H1 (cell line): Measurements from ENCODE around the gene MTX1. TPM values are rescaled to one million over a fixed set of nuclear protein-coding genes. Genes with fewer than 3 reads are reported as not detected.

Experiments used
- CHD2 ChIP-seq: IDR thresholded peaks from 2 replicates; pipeline ENCODE4 v1.6.1; 2012; ENCODE audit warnings: low read length, improper control_type of control experiment
- POLR2AphosphoS5 ChIP-seq: IDR thresholded peaks from 2 replicates; pipeline ENCODE4 v1.6.1; 2011; ENCODE audit warnings: low read depth, low read length
- TAF1 ChIP-seq: IDR thresholded peaks from 2 replicates; pipeline ENCODE4 v1.6.1; 2011; ENCODE audit warnings: mild to moderate bottlenecking, low read depth, low read length
- TBP ChIP-seq: IDR thresholded peaks from 2 replicates; pipeline ENCODE4 v1.6.1; 2011; ENCODE audit warnings: low read depth, low read length, improper control_type of control experiment
- ZNF274 ChIP-seq: IDR thresholded peaks from 2 replicates; pipeline ENCODE4 v1.7.0; 2012; ENCODE audit warnings: low read length, borderline replicate concordance; ENCODE audit errors: extremely low read depth
- polyA plus RNA-seq, 7 experiments: library from polyadenylated mRNA; depleted of rRNA in 3 of 7; stranded (reverse) in 5 of 7; unstranded in 2 of 7; fragments of >200 nt in 5 of 7; fragments of 200-250 nt in 2 of 7; gene quantifications; 1 replicate in 5 of 7; 2 replicates in 1 of 7; 4 replicates in 1 of 7; pipeline versions ENCODE4 v1.2.1 to v1.2.3, GENCODE V29; 2011 to 2013; ENCODE audit warnings: missing spikeins in 2 of 7, mixed read lengths in 2 of 7
- total RNA-seq: library from RNA; stranded (reverse); fragmentation: NEBNext Ultra II Directional; extraction: Animal tissue kit (Norgen Biotek cat#: 25700); gene quantifications from 2 replicates; pipeline ENCODE4 v1.2.1, GENCODE V29; 2021
- TF ChIP-seq, protein P1 (sequence below): IDR thresholded peaks from 2 replicates; pipeline ENCODE4 v1.6.1; 2011; ENCODE audit warnings: low read length, improper control_type of control experiment

MTX1 gene
- total and polyA plus RNA-seq, 2 of the 8 experiments (the other 6 are each of a cell fraction or from before 2014, with no cell fraction given): 47.9 to 131 TPM

GRCh38 chr1:155255243-155256007, 46.9 kb downstream of the MTX1 start, which contains the start of gene ENTREP3 (continued):
- TF ChIP-seq POLR2AphosphoS5 (peak; percentile 30; the same call in 1 of the 2 replicates), TAF1 (peak; percentile 65), ZNF274 (no peak), CHD2 (0 out of 2 replicates have a peak, but pooled peaks have one; percentile 62), TBP (peak; percentile 43; the same call in 1 of the 2 replicates)
- TF ChIP-seq, protein P1, sequence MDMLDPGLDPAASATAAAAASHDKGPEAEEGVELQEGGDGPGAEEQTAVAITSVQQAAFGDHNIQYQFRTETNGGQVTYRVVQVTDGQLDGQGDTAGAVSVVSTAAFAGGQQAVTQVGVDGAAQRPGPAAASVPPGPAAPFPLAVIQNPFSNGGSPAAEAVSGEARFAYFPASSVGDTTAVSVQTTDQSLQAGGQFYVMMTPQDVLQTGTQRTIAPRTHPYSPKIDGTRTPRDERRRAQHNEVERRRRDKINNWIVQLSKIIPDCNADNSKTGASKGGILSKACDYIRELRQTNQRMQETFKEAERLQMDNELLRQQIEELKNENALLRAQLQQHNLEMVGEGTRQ: no peak; the same call in 1 of the 2 replicates
